ENCODE data around the gene LYPD4.

The LYPD4 gene

DNA sequence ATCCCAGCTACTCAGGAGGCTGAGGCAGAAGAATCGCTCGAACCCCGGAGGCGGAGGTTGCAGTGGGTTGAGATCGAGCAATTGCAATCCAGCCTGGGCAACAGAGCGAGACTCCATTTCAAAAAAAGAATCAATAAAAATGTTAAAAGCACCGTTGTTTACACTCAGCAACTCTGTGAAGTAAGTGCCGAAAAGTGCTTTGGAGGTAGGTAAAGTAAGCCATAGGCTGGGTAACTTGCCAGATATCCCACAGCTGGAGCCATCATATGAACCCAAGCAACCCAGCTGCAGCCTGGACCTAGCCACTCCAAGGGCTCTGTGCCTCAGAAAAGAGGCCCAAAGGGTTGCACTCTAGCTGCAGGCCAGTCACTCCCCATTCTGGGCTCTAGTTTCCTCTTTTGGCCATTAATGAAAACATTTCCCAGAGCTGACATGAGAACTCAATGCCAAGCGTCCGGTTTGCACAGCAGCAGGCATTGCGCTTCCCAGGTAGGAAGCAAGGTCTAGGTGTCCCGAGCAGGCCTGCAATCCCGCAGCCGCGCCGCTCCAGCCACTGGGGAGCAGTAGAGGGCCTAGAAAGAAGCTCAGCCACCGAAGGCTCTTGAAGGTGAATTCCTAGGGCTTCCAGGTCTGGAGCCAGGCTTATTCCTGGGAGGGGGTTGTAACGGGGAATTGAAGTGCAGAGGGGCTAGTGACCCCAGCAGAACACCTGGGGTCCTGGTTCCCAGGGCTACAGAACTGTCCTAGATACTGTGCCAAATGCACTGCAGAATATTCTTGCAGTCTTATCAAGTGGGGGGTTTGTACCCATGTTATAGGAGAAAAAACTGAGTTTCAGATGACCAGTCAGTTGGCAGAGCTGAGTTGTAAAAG lies 28.5 kb upstream of the LYPD4 start:
- peak; percentile 63 to 71 for DNase-seq

DNA sequence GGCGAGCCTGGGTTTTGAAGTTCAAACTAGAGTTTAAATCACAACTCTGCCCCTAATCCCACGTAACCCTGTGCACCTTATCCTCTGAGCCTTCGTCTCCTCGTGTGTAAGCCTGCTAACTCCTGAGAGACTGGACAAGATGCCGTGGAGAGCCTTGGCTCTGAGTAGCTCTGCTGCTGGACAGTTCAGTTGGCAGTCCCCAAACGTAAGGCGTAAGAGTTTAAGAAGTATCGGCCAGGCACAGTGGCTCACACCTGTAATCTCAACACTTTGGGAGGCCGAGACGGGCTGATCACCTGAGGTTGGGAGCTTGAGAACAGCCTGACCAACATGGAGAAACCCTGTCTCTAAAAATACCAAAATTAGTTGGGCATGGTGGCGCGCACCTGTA lies 27.9 kb upstream of the LYPD4 start:
- no peak for DNase-seq

DNA sequence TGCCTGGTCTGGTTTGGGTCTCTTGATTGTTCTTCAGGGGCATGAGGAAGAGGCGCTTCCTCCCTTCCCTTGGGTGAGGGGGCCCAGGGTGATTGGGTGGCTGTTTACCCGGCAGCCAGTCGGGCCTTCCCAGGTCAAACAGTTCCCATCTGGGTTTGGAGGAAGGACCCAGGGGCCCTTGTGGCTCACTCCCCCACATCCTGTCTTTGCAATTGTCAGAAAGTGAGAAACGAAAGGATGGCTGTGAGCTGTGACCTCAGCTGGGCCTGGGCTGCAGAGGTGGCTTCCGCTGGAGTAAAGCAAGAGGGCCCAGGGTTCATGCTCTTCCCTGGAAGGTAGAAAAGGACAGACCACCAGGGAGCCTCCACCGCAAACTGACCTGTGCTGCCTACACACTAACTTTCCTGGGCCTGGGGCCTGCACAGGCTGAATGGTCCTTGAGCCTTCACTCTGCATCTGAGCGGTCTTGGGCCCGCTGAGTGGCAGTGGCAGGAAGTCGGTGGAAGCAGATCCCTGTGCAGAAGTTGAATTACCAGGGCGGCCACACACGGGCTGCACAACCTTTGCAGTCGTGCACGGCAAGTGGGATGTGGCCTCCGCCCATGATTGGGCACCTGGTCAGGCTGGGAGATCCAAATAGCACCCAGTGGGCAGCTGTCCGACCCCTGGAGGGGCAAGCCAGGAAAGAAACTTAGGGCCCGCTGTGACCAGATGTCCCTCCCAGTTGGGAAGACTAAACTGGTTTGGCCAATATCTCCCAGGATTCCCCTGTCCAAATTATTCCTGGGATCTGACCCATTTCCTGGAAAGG lies 27.3 kb upstream of the LYPD4 start:
- peak; percentile 41 to 48 for DNase-seq

DNA sequence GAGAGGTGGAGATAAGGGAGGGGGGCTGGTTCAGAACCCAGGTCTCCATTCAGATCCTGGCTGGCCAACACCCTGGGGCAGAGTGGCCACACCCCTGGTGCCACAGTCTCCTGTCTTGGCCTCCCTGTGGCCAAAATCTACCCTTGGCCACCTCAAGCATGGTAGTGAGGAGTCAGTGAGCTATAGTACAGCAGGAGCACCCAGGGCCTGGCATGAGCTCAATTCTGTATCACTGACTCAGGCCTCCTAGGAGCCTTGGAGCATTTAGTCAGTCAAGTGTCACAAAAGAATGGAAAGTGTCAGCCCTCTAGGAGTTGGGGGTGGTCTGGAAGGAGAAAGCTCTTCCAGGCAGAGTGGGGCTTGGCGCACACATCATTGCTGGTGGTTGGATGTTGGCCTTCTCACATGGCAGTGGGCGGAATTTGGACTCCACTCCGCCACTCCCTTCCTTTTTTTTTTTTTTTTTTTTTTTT lies 26.0 kb upstream of the LYPD4 start:
- no peak for DNase-seq

DNA sequence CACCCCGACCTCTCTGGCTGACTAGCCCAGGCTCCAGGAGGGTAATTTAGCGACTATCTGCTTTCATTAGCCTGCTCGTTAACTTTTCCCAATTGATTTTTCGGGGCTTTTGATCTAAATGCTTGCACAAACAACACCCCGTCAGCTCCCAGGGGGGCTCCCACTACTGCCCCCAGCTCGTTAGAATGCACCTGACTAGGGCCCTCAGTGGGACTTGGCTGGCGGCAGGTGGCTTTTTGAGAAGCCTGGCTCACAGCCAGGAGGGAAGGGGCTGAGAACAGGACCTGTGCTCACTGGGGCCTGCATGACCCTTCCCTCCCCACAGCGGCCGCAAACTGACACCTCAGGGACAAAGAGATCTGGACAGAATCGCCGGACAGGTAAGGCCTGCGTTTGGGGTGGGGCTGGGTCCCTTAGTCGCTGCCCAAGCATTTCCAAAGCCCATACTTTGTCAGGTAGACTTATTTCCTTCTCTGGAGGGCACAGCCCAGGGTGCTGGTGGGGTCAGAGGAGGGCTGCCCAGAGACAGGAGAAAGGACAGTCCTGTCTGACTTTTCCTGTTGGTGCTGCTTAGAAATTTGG lies 25.0 kb upstream of the LYPD4 start:
- no peak for DNase-seq

DNA sequence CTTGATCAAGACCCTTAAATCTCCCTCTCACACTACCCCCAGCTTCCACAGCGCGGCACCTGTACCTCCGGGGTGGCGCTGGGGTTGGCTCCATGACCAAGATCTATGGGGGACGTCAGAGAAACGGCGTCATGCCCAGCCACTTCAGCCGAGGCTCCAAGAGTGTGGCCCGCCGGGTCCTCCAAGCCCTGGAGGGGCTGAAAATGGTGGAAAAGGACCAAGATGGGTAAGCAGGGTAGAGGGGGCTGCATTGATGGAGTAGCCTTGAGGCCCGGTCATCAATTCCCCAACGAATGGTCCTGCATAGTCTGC lies 24.5 kb upstream of the LYPD4 start:
- DNase-seq = no peak

DNA sequence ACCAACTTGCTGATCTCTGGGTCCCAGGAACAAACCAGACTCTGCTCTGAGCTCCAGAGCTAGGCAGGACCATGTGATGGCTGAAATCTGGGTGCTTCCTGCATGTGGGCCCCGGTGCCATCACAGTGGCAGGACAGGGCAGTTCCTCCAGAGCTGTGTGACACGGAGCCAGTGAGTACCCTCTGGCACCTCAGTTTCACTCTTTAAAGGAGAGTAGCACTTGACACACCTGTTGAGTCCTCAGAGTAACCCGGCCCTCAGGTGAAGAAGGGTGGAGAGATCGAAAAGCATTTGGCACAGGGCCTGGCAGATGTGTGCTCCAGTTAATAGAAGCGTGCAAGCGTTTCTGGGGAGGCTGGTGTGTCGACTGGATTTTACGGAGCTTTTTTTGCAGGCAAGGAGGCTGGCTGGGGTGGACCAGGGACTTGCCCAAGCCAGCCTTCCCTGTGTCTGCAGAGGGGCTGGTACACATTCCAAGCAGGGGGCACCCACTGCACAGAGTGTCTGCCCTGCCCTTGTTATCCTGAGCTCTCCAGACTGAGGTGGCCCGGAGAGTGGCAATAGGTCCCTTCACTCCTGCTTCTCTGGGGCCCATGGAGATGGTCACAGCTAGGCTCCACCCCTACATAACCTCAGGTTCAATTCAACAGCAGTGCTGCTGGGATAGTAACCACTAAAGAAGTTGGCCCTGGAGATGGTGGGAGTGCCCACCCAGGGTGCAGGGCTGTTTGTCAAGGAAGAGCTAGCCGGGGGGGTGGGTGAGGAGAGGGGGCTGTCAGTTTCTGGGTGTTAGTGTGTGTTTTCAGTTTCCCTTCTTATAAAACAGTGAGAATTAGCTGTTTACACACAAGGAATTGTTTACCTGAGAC lies 23.9 kb upstream of the LYPD4 start:
- DNase-seq = no peak

DNA sequence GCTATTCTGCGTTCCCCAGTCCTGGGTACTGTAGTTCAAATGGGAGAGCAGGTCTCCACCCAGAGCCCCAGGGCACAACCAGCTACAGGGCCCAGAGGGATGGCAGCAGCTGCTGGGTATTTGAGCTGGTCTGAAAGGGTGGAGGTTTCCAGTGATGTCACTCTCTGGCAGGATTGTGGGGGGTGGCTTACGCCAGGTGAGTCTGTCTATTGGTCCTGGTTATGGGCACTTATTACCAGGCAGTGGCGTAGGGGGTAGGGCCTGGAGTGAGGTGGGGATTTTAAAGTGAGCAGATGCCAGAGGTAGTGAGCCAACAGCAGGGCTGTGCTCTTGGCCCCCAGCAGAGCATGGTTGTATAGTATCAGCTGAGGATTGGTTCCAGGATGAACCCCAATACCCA lies 21.8 kb upstream of the LYPD4 start:
- no peak for DNase-seq

DNA sequence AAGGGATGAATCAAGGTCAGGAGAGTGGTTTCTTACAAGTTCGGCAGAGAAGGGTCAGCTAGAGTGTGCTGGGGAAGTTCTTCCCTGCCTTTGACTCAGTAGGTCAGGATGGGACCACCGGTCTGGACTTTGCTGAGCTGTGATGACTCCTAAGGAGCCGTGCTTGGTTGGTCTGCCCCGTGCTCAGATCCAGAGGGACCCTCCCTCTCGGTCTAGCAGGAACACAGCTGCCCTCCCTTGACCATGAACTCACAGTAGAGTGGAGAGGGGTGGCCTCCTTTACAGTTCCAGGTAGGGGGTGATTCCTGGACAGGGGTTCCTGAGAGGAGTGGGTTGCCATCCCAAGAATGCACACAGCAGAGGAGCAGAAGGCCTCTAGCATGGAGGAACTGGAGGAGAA lies 19.9 kb upstream of the LYPD4 start:
- no peak for DNase-seq

DNA sequence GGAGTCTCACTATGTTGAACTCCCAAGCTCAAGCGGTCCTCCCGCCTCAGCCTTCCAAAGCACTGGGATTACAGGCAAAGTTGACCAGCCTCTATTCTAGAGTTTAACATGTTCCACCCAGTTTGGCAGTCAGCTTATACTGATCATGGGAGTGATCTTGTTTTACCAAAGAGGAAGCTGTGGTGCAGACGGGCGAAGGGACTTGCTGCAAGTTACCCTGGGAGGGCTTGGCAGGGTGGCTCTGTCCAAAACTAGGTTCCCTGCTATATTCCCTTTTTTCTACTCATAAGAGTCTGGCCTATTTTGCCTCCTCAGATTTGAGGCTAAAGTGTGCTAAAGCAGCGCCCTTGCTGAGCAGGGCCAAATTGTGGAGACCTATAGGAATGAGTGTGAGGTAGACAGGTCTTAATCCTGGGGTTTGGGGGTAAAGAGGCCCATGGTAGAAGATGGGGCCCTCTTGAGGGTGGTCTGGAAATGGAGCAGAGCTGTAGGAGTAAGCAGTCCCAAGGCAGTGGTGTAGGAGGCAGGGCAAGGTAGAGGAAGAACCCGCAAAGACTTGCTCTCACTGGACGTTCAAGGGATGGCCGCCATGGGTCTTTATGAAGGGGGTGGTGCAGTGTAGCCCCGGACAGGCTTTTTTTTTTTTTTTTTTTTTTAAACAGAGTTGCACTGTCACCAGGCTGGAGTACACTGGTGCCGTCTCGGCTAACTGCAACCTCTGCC lies 18.9 kb upstream of the LYPD4 start:
- DNase-seq = no peak

DNA sequence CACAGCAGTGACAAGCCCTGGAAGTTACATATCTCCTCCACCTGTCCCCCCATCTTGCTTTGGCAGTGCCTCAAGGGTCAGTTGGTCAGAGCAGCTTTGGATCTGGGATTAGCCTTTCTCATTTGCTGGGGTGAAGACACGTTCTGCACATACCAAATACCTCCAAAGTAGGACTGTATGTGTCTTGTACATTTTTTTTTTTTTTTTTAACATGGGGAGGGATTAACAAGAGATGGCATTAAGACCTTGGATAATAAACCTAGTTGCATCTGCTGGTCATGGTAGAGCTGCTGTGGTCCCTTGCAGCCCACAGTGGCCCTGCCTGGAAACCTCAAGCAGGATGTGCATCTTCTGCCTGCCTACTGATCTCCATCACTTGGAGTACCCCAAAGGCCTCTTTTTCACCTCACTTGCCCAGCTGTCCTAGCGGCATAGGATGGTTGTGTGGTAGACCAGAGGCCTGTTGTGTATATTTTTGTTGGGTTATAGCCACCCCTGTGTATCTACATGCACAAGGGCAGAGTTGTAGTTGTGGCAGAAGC lies 18.0 kb upstream of the LYPD4 start:
- no peak for DNase-seq

DNA sequence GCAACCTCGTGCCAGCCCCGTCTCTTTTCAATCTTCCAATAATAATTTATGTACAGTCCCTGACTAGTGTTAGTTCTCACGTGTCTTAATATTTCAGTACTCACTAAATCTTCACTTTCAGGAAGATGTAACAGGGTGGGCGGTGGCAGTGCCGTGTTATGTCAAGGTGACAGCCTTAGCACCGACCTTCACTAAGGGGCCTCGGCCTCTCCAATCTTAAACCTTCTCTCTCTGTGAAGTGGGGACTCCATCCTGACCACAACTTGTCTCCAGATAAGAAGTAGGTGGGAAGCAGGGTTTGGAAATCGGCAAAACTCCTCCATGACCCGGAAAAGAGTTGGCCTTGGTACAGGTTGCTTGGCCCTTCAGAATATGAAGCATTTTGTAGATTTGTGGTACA lies 17.4 kb upstream of the LYPD4 start:
- DNase-seq = no peak

DNA sequence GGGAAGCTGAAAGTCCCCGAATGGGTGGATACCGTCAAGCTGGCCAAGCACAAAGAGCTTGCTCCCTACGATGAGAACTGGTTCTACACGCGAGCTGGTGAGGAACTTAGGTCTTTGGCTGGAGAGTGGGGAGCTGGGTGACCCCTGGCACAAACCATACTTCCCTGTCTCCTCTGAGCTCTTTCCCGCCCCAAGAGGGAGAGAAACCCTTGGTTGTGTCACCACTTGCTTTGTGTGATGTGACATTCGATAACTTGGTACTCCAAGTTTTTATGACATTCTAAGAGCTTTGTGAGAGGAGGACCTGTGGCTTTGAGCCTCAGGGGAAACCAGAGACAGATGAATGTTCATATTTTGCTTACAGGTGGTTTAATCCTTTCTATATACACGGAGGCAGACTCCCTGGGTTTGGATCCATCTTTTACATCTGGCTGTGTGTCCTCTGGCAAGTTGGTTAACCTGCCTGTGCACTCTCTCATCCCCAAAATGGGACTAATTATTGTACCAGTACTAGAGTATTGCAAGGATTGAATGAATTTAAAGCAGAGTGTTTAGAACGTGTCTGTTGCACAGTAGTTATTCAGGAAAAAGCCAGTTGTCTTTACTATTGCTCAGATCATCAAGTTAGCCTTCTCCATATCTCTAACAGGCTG lies 16.8 kb upstream of the LYPD4 start:
- no peak for DNase-seq

DNA sequence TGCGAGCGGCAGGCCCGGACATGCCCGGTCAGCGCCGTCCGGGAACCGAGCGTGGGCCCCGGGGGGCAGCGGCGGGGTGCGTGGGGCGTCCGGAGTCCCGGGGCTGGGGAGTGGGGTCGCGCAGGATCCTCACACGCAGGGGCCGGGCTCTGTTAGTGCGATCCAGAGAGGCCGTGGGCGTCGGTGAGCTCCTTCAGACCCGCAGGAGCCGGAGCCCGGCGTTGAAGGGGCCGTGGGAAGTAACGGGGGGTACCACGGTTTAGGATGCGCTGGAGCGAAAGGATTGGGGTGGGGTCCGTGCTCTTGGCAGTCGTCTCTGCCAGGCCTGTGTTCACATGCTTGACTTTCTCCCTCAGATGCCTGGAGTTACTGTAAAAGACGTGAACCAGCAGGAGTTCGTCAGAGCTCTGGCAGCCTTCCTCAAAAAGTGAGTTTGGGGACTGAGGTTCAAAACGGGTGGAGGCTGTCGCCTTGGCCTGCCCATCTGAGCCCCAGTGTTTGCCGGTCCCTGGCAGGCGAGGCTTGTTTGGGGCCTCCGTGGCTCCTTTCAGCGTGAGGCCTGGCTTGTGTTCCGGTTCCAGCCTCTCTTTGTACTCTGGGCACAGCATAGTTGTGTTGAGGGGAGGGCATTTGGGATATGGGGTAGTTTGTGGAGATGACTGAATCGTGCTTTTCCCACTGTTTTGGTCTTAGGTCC lies 16.1 kb upstream of the LYPD4 start:
- DNase-seq = peak in 1 of 2 experiments; percentile 46

DNA sequence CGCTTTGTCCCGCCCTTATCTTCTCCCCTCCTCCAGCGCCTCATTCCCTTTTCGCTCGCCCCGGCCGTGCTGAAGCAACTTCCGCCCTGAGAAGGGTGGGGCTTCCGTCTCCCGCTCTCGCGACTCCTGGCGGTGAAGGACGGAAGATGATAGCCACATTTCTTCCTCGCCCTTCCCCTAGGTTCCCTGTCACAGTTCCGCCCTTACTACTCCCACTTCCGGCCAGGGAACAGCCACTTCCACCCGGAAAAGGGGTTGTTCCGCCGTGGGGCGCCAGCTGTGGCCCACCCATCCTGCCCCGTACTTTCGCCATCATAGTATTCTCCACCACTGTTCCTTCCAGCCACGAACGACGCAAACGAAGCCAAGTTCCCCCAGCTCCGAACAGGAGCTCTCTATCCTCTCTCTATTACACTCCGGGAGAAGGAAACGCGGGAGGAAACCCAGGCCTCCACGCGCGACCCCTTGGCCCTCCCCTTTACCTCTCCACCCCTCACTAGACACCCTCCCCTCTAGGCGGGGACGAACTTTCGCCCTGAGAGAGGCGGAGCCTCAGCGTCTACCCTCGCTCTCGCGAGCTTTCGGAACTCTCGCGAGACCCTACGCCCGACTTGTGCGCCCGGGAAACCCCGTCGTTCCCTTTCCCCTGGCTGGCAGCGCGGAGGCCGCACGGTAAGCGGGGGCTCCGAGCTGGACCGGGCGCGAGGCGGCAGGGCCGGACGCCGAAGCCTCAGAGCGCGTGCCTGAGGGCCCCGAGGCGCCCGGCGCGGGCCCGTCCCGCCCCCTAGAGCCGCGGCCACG lies 15.3 kb upstream of the LYPD4 start, which contains the start of gene RPS19:
RPS19 (plus strand) TSS at position 638 of the 801 bp plus-strand sequence. CDS start 520 bp downstream, outside the sequence.
- peak; percentile 98 for DNase-seq

DNA sequence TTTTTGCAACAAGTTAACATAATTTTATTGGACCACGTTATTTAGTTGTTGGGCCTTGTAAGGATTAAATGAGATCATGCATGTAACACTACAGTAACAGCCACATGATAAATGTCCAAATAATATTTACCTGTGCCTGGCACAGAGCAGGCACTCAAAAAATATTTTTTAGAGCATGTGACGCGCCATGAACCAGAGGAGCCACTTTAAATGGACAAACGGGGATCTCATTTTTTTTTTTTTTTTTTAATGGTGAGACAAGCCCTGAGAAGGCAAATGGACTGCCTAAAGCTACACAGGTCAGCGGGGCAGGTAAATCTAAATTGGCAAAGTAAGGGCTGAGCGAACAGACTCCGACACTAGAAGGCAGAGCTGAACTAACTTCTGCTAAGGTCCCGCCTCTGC lies 14.7 kb upstream of the LYPD4 start:
- no peak for DNase-seq

DNA sequence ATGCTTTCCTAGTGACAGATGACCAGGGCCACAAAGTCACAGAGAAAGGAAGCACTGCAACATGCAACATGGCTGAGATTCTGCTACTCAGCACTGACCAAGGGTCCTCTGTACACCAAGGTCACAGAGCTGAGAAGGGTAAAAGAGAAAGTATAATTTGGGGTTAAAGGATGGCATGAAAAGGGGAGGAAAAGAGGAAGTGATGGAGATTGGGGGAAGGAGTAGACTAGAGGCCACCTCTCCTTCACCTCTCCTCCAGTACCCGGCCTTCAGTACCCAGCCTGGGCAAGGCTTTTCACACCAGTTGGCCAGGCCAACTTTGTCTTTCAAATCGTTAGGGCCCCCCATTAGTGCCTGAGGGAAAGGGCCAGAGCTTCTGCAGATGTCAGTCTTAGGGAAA lies 9.3 kb upstream of the LYPD4 start:
- no peak for DNase-seq

DNA sequence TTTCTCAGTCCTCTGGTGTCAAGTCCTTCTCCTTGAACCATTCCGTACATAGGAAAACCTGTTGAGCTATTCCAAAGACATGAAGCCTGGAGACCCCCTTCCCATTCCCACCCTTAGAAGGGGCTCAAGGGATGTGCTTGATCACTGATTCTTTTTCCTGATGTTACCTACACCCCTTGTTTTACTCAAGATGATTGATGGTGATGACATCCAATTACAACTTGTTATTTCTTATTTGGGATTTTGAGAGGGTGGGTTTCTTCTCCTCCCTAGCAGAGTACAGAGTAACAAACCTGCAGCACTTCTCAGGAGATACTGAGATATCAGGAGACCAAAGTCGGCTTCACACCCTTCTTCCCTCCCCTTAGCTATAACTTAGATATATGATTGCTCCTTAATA lies 8.9 kb upstream of the LYPD4 start:
- DNase-seq = no peak

DNA sequence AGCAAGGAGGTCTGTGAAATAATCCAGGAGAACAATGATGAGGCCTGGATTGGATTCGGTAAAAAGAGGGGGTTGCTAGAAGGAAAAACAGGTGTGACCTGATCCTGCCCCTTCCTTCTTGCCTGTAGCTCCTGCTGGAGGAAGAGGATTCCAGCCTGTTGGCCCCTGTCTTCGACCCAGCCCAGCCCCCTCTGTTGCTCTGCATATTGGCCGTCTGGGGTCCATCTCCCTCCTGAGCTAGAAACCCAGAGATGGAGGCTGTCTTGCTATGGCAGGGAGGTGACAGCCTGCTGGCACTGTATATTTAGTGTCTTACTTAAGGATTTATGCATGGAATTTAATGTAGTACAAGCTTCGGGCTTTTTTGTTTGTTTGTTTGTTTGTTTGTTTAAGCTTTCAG lies 7.0 kb upstream of the LYPD4 start:
- no peak for DNase-seq

DNA sequence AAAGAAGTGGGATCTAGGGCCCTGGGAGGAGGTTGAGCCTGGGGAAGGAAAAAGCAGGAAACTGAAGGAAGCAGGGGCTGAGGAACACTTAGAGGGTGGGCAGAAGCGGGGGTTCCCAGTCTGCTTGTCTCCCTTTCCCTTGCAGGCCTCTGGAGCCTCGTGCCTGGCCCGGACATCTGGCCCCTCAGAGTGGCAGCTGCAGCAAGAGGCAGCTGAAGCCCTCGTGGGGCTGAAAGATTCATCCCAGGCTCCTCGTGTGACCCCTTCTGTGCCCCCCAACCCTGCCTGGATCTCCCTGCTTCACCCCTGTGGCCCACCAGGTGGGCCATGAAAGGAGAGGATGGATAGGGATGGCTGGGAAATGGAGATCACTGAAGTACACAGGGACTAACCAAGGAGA lies 5.9 kb upstream of the LYPD4 start:
- no peak for DNase-seq

Measured in stimulated activated CD4-positive, alpha-beta T cell treated with anti-CD3 and anti-CD28 coated beads, Interleukin-4, amount 100 ng/mL, for 4 hours (primary cell).